DOHH2 (cell line): ENCODE results near the gene DIRAS2.

Source experiments
- H3F3A ChIP-seq: fragments of 200-600 bp; sonication (generic), shearing (Covaris generic); 2 replicates; pipeline ENCODE4 v1.6.0; 2016; ENCODE audit warnings: antibody characterized with exemption, mild to moderate bottlenecking; ENCODE audit not compliant: control insufficient read depth, insufficient read depth
- H3K27ac ChIP-seq: fragments of 200-600 bp; sonication (generic); 2 replicates; pipeline ENCODE4 v1.5.1; 2014; ENCODE audit warnings: low read depth, mild to moderate bottlenecking, low read length, moderate library complexity
- H3K27me3 ChIP-seq: fragments of 200-600 bp; sonication (generic); 2 replicates; pipeline ENCODE4 v1.6.1; 2014; ENCODE audit warnings: mild to moderate bottlenecking, low read length, mixed read lengths; ENCODE audit not compliant: control insufficient read depth
- H3K36me3 ChIP-seq: fragments of 200-600 bp; sonication (generic); 2 replicates; pipeline ENCODE4 v1.6.1; 2014; ENCODE audit warnings: mild to moderate bottlenecking, low read length, moderate library complexity, mixed read lengths; ENCODE audit not compliant: control insufficient read depth
- H3K4me1 ChIP-seq: fragments of 200-600 bp; sonication (generic); 2 replicates; pipeline ENCODE4 v1.6.1; 2014; ENCODE audit warnings: mild to moderate bottlenecking, low read length, mixed read lengths; ENCODE audit not compliant: control insufficient read depth
- H3K4me2 ChIP-seq: fragments of 200-600 bp; sonication (generic); 2 replicates; pipeline ENCODE4 v1.6.0; 2014; ENCODE audit warnings: mild to moderate bottlenecking, low read length, moderate library complexity
- H3K4me3 ChIP-seq: fragments of 200-600 bp; sonication (generic); 2 replicates; pipeline ENCODE4 v1.5.1; 2014; ENCODE audit warnings: mild to moderate bottlenecking, low read length, mixed read lengths
- H3K79me2 ChIP-seq: fragments of 200-600 bp; sonication (generic); 2 replicates; pipeline ENCODE4 v1.6.1; 2014; ENCODE audit warnings: mild to moderate bottlenecking, low read length, mixed read lengths; ENCODE audit not compliant: control insufficient read depth
- H3K9me2 ChIP-seq: fragments of 200-600 bp; sonication (generic); replicated peaks from 2 replicates; pipeline ENCODE4 v1.6.1; 2014; ENCODE audit warnings: mild to moderate bottlenecking, low read length, mixed read lengths; ENCODE audit not compliant: control insufficient read depth
- H3K9me3 ChIP-seq: fragments of 200-600 bp; sonication (generic); 2 replicates; pipeline ENCODE4 v1.6.1; 2014; ENCODE audit warnings: antibody characterized with exemption, low read length, mixed read lengths; ENCODE audit not compliant: control insufficient read depth, insufficient read depth
- H4K20me1 ChIP-seq: fragments of 200-600 bp; sonication (generic); 2 replicates; pipeline ENCODE4 v1.6.0; 2014; ENCODE audit warnings: low read depth, mild to moderate bottlenecking, antibody characterized with exemption, low read length, moderate library complexity; ENCODE audit not compliant: control insufficient read depth, insufficient read depth
- EZH2phosphoT487 ChIP-seq: fragments of 200-600 bp; sonication (generic); IDR thresholded peaks from 2 replicates; pipeline ENCODE4 v1.6.1; 2017; ENCODE audit warnings: borderline replicate concordance, mild to moderate bottlenecking, antibody characterized with exemption, low read length, moderate library complexity, mixed read lengths
- TF ChIP-seq, protein P1 (sequence below): fragments of 200-600 bp; sonication (generic); IDR thresholded peaks from one replicate; pipeline ENCODE4 v1.5.1; 2014; ENCODE audit warnings: antibody characterized with exemption, mild to moderate bottlenecking, low read depth, low read length; ENCODE audit not compliant: poor library complexity, severe bottlenecking

Gene DIRAS2

DNA sequence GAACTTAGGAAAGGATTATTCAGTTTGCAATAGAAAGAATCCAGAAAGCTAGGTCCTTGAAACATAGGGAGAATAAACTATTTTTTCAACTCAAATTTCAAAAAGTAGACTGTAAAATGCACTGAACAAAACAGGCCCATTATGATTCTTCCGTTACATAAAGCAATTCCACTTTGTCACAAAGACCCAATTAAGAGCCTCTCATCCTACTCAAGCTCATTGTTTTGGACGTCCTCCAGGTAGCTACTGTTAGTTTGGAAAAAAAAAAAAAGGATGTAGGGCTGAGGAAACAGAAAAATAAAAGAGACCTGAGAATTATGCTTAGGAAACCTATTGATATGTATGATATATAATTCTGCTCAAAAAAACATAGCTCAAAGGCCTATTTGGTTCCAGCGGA lies 74.0 kb downstream of the DIRAS2 start:
- no peak for TF ChIP-seq EZH2phosphoT487
- TF ChIP-seq, protein P1, sequence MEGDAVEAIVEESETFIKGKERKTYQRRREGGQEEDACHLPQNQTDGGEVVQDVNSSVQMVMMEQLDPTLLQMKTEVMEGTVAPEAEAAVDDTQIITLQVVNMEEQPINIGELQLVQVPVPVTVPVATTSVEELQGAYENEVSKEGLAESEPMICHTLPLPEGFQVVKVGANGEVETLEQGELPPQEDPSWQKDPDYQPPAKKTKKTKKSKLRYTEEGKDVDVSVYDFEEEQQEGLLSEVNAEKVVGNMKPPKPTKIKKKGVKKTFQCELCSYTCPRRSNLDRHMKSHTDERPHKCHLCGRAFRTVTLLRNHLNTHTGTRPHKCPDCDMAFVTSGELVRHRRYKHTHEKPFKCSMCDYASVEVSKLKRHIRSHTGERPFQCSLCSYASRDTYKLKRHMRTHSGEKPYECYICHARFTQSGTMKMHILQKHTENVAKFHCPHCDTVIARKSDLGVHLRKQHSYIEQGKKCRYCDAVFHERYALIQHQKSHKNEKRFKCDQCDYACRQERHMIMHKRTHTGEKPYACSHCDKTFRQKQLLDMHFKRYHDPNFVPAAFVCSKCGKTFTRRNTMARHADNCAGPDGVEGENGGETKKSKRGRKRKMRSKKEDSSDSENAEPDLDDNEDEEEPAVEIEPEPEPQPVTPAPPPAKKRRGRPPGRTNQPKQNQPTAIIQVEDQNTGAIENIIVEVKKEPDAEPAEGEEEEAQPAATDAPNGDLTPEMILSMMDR, result no peak
- no peaks in the 10 kb centered on the region for H3K9me3 ChIP-seq
- H4K20me1 ChIP-seq, result no peaks in the 10 kb centered on the region
- H3F3A ChIP-seq, result no peaks in the 10 kb centered on the region
- no peak overlapping the region for H3K4me3 ChIP-seq
- peaks cover 9% of the 10 kb centered on the region; the same call in 1 of the 2 replicates for H3K27me3 ChIP-seq
- H3K79me2 ChIP-seq, result no peaks in the 10 kb centered on the region
- peaks cover 5% of the 10 kb centered on the region; the same call in 1 of the 2 replicates for H3K4me1 ChIP-seq
- no peak overlapping the region for H3K27ac ChIP-seq
- no peaks in the 10 kb centered on the region for H3K36me3 ChIP-seq
- no peaks in the 10 kb centered on the region for H3K9me2 ChIP-seq
- H3K4me2 ChIP-seq, result no peak overlapping the region

DNA sequence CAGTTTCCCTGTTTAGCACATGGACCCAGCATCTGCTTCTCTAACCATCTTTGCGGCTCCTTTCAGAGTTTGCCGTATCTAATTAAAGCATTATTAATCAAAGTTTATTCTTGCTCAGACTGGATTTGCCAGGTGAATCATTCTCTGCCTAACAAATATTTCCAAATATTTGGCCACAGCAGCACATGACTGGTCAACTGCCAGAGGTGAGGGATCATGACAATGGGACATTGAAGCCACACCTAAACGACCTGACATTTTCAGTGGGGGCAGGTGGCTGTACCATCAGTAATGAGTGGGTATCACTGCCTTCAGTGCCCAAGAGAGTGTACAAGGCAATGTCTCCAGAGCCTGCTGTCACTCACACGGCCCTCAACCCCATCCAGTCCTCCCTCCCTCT lies 80.4 kb downstream of the DIRAS2 start:
- H3K9me2 ChIP-seq, result no peaks in the 10 kb centered on the region
- no peak for TF ChIP-seq EZH2phosphoT487
- TF ChIP-seq, protein P1, result no peak
- H3K4me1 ChIP-seq, result no peaks in the 10 kb centered on the region
- H3K9me3 ChIP-seq, result no peaks in the 10 kb centered on the region
- no peak overlapping the region for H3K4me3 ChIP-seq
- no peak overlapping the region for H3K27ac ChIP-seq
- no peaks in the 10 kb centered on the region for H4K20me1 ChIP-seq
- no peaks in the 10 kb centered on the region for H3K36me3 ChIP-seq
- no peaks in the 10 kb centered on the region for H3K79me2 ChIP-seq
- H3K27me3 ChIP-seq, result no peaks in the 10 kb centered on the region
- H3K4me2 ChIP-seq, result no peak overlapping the region
- no peaks in the 10 kb centered on the region for H3F3A ChIP-seq
